Heart left ventricle (tissue), 13 donors: Measurements from ENCODE around the gene ARPC1A.

Experiments used
- POLR2A ChIP-seq, 2 donors: fragments of 450-650 bp; IDR thresholded peaks; one replicate each; pipeline ENCODE4 v1.6.1; 2017; ENCODE audit warnings: antibody characterized with exemption in 2 of 2, mild to moderate bottlenecking in 2 of 2, moderate library complexity in 2 of 2
- TF ChIP-seq, protein P1 (sequence below), 12 donors: fragments of 200-600 bp; sonication (generic) in 4 of 12; IDR thresholded peaks; one replicate each; pipeline versions ENCODE4 v1.5.0 to v1.8.0; 2018 to 2022; ENCODE audit warnings: antibody characterized with exemption in 12 of 12, mild to moderate bottlenecking in 5 of 12
- donor health status: ischemic (EF 13 %, LVEDD 7.1; RV severe dilation, severe dysfunction).
- donor health status: DM: no; HTN: yes; CAD: no.
- donor health status: DM: no; HTN: no; CAD: no.
- donor health status: ischemic (EF 25% LVEDD 6.9; RV normal size, moderate dysfunction).
- donor health status: ischemic (EF 25% LVEDD 5.7; RV mildly dilated, moderate dysfunction).
- donor health status: ischemic (EF 35%, LVEDD 5.7; RV mildly dilated, moderate dysfunction).
- donor health status: nonischemic (EF 11% LVEDD 7.7; RV severe dilation, severe dysfunction).
- donor health status: DM: yes; HTN: yes; CAD: no.
- donor health status: PGD.
- donor health status: ischemic (EF 29% LVEDD 5.4; RV normal size, mild dysfunction).
- donor health status: nonischemic (EF 23%, LVEDD 6.1; RV moderate dilation, normal function).

DNA sequence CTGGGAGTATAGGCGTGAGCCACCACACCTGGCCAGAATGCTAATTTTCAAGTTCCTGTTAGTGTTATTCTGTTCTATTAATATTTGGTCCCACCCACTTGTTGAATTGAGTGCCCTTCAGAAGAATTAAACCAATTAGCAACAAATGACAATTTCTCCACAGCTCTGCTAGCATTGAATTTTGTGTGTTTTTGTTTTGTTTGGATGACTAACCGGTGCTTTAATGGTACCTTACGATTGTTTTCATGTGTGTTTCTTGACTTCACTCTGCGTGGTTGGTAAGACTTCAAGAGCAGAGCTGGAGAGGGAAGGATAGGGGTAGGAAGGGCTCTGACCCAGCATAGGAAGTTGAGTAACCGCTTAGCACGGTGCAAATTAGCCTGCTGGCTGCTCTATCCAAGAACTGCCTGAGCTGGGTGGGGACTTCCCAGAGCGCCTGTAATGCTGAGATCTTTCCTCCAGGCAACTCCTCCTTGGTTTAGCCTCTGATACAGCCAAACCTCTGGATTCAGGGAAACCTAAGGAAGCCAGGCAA, 53.4 kb downstream of the ARPC1A start:
- TF ChIP-seq, protein P1, sequence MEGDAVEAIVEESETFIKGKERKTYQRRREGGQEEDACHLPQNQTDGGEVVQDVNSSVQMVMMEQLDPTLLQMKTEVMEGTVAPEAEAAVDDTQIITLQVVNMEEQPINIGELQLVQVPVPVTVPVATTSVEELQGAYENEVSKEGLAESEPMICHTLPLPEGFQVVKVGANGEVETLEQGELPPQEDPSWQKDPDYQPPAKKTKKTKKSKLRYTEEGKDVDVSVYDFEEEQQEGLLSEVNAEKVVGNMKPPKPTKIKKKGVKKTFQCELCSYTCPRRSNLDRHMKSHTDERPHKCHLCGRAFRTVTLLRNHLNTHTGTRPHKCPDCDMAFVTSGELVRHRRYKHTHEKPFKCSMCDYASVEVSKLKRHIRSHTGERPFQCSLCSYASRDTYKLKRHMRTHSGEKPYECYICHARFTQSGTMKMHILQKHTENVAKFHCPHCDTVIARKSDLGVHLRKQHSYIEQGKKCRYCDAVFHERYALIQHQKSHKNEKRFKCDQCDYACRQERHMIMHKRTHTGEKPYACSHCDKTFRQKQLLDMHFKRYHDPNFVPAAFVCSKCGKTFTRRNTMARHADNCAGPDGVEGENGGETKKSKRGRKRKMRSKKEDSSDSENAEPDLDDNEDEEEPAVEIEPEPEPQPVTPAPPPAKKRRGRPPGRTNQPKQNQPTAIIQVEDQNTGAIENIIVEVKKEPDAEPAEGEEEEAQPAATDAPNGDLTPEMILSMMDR (IDR thresholded peaks at IDR 0.05) = no peak
- TF ChIP-seq POLR2A (IDR thresholded peaks at IDR 0.05) = no peak
